NT2/D1 (cell line): ENCODE data around the gene NDUFB7.

Experiments
- SUZ12 ChIP-seq: IDR thresholded peaks from 2 replicates; pipeline ENCODE4 v1.6.1; 2011; ENCODE audit not compliant: insufficient read length, insufficient read depth; ENCODE audit errors: extremely low read depth
- YY1 ChIP-seq: IDR thresholded peaks from 2 replicates; pipeline ENCODE4 v1.6.1; 2011; ENCODE audit not compliant: insufficient read length, insufficient read depth
- ZNF274 ChIP-seq: IDR thresholded peaks from 2 replicates; pipeline ENCODE4 v1.6.1; 2011; ENCODE audit warnings: mild to moderate bottlenecking, low read depth, low read length

DNA sequence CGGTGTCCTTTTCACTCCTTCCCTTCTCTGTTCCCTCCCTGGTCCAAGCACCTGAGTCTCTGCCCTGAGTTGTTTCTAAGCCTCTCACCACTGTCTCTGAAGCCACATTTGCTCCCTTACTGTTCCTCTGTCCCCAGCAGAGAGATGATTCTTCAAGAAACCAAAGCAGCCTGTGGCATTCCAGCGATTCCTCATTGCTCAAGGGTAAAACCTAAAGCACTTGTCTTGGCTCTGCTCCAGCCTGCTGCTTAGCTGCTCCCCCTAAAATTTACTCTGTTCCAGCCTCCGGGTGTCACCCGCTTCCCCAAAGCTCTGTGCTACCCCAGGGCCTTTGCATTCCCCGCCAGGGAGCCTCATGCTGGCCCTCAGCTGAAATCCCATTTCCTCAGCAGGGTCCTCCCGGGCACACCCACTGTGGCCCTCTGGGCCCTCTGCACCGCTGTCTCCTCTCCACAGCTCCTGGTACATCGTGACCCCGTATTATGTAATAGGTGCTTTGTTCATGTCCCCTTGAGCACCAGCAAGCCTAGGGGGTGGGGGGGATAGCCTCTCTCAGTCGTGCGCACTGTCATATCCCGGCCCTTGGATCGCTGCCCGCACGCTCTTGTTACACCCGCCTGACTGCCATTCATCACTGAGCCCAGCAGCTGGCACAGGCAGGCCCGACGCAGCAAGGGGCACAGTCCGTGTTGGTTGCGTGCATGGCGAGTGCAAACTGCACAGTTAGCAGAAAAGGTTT is 26.7 kb downstream of the NDUFB7 start:
- TF ChIP-seq SUZ12: no peak
- no peak for TF ChIP-seq YY1
- TF ChIP-seq ZNF274: no peak
